ENCODE measurements around the gene GRIN3B. TPM values are rescaled to one million over a fixed set of nuclear protein-coding genes. Genes with fewer than 3 reads are reported as not detected.

GRIN3B gene
- total RNA-seq (not detected), polyA plus RNA-seq (under 1 TPM in 1 of 3 donors, not detected in 2; 0.03 TPM)
- long read RNA-seq, donor 1 = 0 reads
- long read RNA-seq, donor 2 = 0 reads
- long read RNA-seq, donor 3 = 0 reads
- long read RNA-seq, donor 4 = 0 reads
- long read RNA-seq, donor 5 = 0 reads
- long read RNA-seq, donor 6, partial matches to known transcripts = 63 of 96 reads
- long read RNA-seq, donor 6, other reads (novel, unspliced or antisense) = 33 of 96 reads
- long read RNA-seq, donor 7 = 0 reads
- long read RNA-seq, donor 8 = 0 reads
- long read RNA-seq, donor 9 = 0 reads
- long read RNA-seq, donor 10 = 0 reads

GRCh38 chr19:1000095-1000494 is at the start of gene GRIN3B:
Gene GRIN3B (plus strand): TSS chr19:1000419. CDS start chr19:1000438, 19 bp downstream.
- Histone ChIP-seq H3K9me3 (no peaks in the 10 kb centered on the region), H3K4me3 (peak within 1 kb of the TSS in 3 of 4 donors; percentile 12 to 42 (median 35)), H3K27me3 (peaks cover 23 to 96% (median 82%) of the 10 kb centered on the region in 3 donors), H3K27ac (no peak within 1 kb of the TSS), H3K36me3 (peaks cover 0 to 2% (median 0%) of the 10 kb centered on the region in 4 donors), H3K4me1 (peaks cover 20 to 39% (median 35%) of the 10 kb centered on the region in 4 donors)
- DNase-seq = peak; percentile 60 to 82
- 1 to 7% (median 2%) methylated on average over 12 to 43 of the region's 43 CpGs for WGBS, 5 donors
- intact Hi-C loops (cut with DNase I; ENCODE audit: low total_unique reads) = no loop called here
- TF ChIP-seq CTCF (IDR thresholded peaks at IDR 0.05) (peak in 2 of 7 experiments; percentile 12 to 26), POLR2A (IDR thresholded peaks at IDR 0.05) (no peak)

GRCh38 chr19:952049-952679 is 48.1 kb upstream of the GRIN3B start:
- Histone ChIP-seq H3K4me3 (peak overlapping the region in 2 of 4 donors; percentile 13 to 28), H3K4me1 (peaks cover 12 to 49% (median 25%) of the 10 kb centered on the region in 4 donors), H3K27me3 (peaks cover 0 to 22% (median 6%) of the 10 kb centered on the region in 3 donors), H3K9me3 (no peaks in the 10 kb centered on the region), H3K27ac (no peak overlapping the region), H3K36me3 (peaks cover 0 to 7% (median 0%) of the 10 kb centered on the region in 4 donors)
- 63 to 83% (median 75%) methylated on average over 14 of the region's 14 CpGs for WGBS, 5 donors
- intact Hi-C loops (cut with DNase I; ENCODE audit: low total_unique reads) = no loop called here
- DNase-seq = no peak
- TF ChIP-seq POLR2A (IDR thresholded peaks at IDR 0.05) (no peak), POLR2AphosphoS5 (IDR thresholded peaks at IDR 0.05) (no peak), CTCF (IDR thresholded peaks at IDR 0.05) (no peak), EP300 (IDR thresholded peaks at IDR 0.05) (no peak)

- peak overlapping the region in 3 of 4 donors; percentile 4 to 28 (median 13) for H3K4me3 ChIP-seq
- no peaks in the 10 kb centered on the region for H3K9me3 ChIP-seq
- peak overlapping the region in 2 of 5 donors; percentile 11 to 13 for H3K27ac ChIP-seq
- intact Hi-C loops (cut with DNase I; ENCODE audit: low total_unique reads) = no loop called here
- H3K27me3 ChIP-seq = peaks cover 0 to 22% (median 6%) of the 10 kb centered on the region in 3 donors
- H3K4me1 ChIP-seq = peaks cover 12 to 42% (median 25%) of the 10 kb centered on the region in 4 donors
- no peak for TF ChIP-seq EP300 (IDR thresholded peaks at IDR 0.05)
- no peak for TF ChIP-seq POLR2A (IDR thresholded peaks at IDR 0.05)
- no peak for TF ChIP-seq CTCF (IDR thresholded peaks at IDR 0.05)
- TF ChIP-seq POLR2AphosphoS5 (IDR thresholded peaks at IDR 0.05) = no peak
- WGBS, 5 donors = 18 to 31% (median 19%) methylated on average over 14 to 21 of the region's 21 CpGs
- peaks cover 0 to under 1% (median 0%) of the 10 kb centered on the region in 4 donors for H3K36me3 ChIP-seq
- DNase-seq = peak in 1 of 2 donors; percentile 93
These were observed 47.4 kb upstream of the GRIN3B start for GRCh38 chr19:952680-953444.
